ENCODE data around the gene ATP9B.

ATP9B gene

GRCh38 chr18:79200546-79201268 lies 131.5 kb downstream of the ATP9B start:
- DNase-seq: no peak

GRCh38 chr18:79203017-79203605 lies 133.9 kb downstream of the ATP9B start:
- DNase-seq: no peak

GRCh38 chr18:79204889-79205807 lies 136.0 kb downstream of the ATP9B start:
- no peak for DNase-seq

GRCh38 chr18:79206444-79206843 lies 137.2 kb downstream of the ATP9B start:
- no peak for DNase-seq

- no peak for DNase-seq
Measured at GRCh38 chr18:79208906-79209305, 139.7 kb downstream of the ATP9B start.

GRCh38 chr18:79210002-79210910 lies 141.1 kb downstream of the ATP9B start:
- no peak for DNase-seq

GRCh38 chr18:79211844-79212243 lies 142.7 kb downstream of the ATP9B start:
- DNase-seq: no peak

GRCh38 chr18:79214056-79214455 lies 144.9 kb downstream of the ATP9B start:
- no peak for DNase-seq

- DNase-seq: no peak
Measured at GRCh38 chr18:79216176-79216575, 147.0 kb downstream of the ATP9B start.

GRCh38 chr18:79217979-79218604 lies 148.9 kb downstream of the ATP9B start:
- DNase-seq: no peak

GRCh38 chr18:79218605-79219190 lies 149.5 kb downstream of the ATP9B start:
- DNase-seq: no peak

- no peak for DNase-seq
Measured at GRCh38 chr18:79221136-79221535, 151.9 kb downstream of the ATP9B start.

- DNase-seq: no peak
Measured at GRCh38 chr18:79222790-79223189, 153.6 kb downstream of the ATP9B start.

- DNase-seq: no peak
Measured at GRCh38 chr18:79223431-79223830, 154.2 kb downstream of the ATP9B start.

GRCh38 chr18:79224381-79224780 lies 155.2 kb downstream of the ATP9B start:
- DNase-seq: no peak

GRCh38 chr18:79227621-79228020 lies 158.4 kb downstream of the ATP9B start:
- no peak for DNase-seq

- no peak for DNase-seq
Measured at GRCh38 chr18:79229431-79229830, 160.2 kb downstream of the ATP9B start.

GRCh38 chr18:79234438-79234837 lies 165.2 kb downstream of the ATP9B start:
- no peak for DNase-seq

- DNase-seq: no peak
Measured at GRCh38 chr18:79239631-79240030, 170.4 kb downstream of the ATP9B start.

- no peak for DNase-seq
Measured at GRCh38 chr18:79241755-79242154, 172.6 kb downstream of the ATP9B start.

- DNase-seq: no peak
Measured at GRCh38 chr18:79242246-79242645, 173.1 kb downstream of the ATP9B start.

GRCh38 chr18:79245517-79246001 lies 176.4 kb downstream of the ATP9B start:
- no peak for DNase-seq
